GM19324 (cell line): ENCODE results near the gene SPIN2B.

Source experiments
- ATAC-seq: cut with Tn5 transposase; IDR thresholded peaks from one replicate; pipeline ENCODE4 v1.9.1; 2021; ENCODE audit warnings: mild to moderate bottlenecking, moderate library complexity; ENCODE audit not compliant: unreplicated experiment, low FRiP score

The SPIN2B gene

DNA sequence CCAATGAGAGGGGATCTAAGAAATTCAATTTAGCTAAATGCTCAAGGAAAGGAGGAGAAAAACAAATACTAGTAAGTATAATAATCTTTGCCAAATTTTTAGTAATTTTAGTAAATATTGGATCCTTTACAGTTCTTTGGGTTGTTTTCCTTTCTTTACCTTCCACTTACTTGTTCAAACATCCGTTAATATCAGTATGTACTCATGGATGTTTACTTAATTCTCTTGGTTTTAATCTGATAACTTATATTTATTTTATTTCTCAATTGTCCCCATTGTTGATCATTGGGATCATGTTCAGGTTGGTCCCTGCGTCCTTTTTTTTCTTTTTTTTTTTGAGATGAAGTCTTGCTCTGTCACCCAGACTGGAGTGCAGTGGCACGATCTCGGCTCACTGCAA is 46.9 kb downstream of the SPIN2B start:
- no peak for ATAC-seq

DNA sequence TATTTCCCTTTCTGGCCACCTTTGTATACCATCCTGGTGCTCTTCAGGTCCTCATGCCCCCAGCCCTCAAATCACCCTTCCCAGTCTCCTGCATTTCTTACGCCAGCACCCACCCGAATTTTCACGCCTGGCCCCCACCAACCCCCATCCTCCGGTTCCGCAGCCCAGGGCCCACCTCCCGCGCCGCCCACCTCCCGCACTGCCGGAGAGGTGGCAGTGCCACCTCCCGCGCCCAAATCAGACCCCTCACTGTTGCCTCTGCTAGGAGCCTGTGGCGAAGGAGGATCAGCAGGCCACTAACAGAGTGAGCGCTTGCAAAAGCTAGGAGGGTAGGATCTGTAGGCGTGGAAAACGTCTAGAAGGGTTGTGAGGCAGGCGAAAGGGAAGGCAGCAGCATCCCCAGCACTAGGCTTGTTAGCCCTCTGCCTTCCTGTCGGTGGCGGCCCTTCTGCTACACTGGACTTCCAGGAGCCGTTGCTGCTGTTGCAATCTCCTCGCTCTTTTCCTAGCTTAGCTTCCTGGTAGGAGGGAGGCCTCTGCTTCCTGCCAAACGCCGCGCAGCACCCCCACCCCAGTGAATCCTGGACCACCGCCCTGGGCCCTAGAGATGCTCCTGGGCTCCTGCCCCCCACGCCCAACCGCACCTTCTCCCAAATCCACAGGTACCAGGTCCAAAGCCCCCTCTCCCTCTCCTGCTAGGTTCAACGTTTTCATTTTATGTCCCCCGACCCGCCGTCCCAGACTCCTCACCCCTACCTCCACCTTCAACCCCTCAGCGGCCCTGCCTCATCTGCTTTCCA is 51.0 kb downstream of the SPIN2B start:
- no peak for ATAC-seq
